Panc1 (cell line): Measurements from ENCODE around the gene CIC. TPM values are rescaled to one million over a fixed set of nuclear protein-coding genes. Genes with fewer than 3 reads are reported as not detected.
"Not testable (repeated sequence)": the region's sequence is repeated elsewhere in the genome, so short reads cannot be mapped to it uniquely, and the experiment has no call there.

Source experiments
- ATAC-seq: fragments of 200-7000 bp; cut with Tn5 transposase; 2 replicates; pipeline ENCODE4 v1.9.1; 2020; ENCODE audit warnings: mild to moderate bottlenecking, moderate library complexity
- BruUV-seq: library from RNA; stranded (reverse); fragments of 400-500 nt; replicated peaks from 2 replicates; lab custom pipeline; 2021; lab: Mats Ljungman, UMichigan
- CTCF ChIA-PET: fragments of 300-600 bp; sonication (Branson Sonifier 250); formaldehyde crosslinking; loops from one replicate; lab custom pipeline; 2022; ENCODE audit warnings: antibody characterized with exemption; lab: Charles Lee
- POLR2A ChIA-PET: fragments of 300-600 bp; sonication (Branson Sonifier 250); formaldehyde crosslinking; loops from one replicate; lab custom pipeline; 2022; ENCODE audit warnings: antibody characterized with exemption; lab: Charles Lee
- DNase-seq: peaks from one replicate; pipeline ENCODE4 v3.0.0-alpha.2; 2010; ENCODE audit warnings: low read depth, low spot score
- H3K27ac ChIP-seq: 2 replicates; pipeline ENCODE4 v1.5.1; 2011; ENCODE audit warnings: mild to moderate bottlenecking, low read length, inconsistent platforms
- H3K27me3 ChIP-seq: fragments of 200-500 bp; sonication (Bioruptor generic); 2 replicates; pipeline ENCODE4 v1.6.0; 2014; ENCODE audit warnings: low read length, inconsistent platforms; ENCODE audit not compliant: control insufficient read depth, insufficient read depth
- H3K36me3 ChIP-seq: fragments of 200-500 bp; sonication (Bioruptor generic); 2 replicates; pipeline ENCODE4 v1.5.1; 2014; ENCODE audit warnings: inconsistent platforms, mild to moderate bottlenecking, low read length, moderate library complexity; ENCODE audit not compliant: control insufficient read depth, insufficient read depth
- H3K4me1 ChIP-seq: 2 replicates; pipeline ENCODE4 v1.5.1; 2011; ENCODE audit warnings: inconsistent platforms, mild to moderate bottlenecking, low read length, moderate library complexity; ENCODE audit not compliant: control insufficient read depth, insufficient read depth
- H3K4me3 ChIP-seq, 2 experiments: 2 replicates each; pipeline ENCODE4 v1.5.1; 2011 to 2012; ENCODE audit warnings: low read depth in 2 of 2, low read length in 2 of 2, mild to moderate bottlenecking in 2 of 2, inconsistent platforms in 1 of 2, moderate library complexity in 1 of 2
- H3K9me3 ChIP-seq: fragments of 200-500 bp; sonication (Bioruptor generic); 2 replicates; pipeline ENCODE4 v1.5.1; 2014; ENCODE audit warnings: low read depth, mild to moderate bottlenecking, inconsistent platforms, low read length, moderate library complexity; ENCODE audit not compliant: control insufficient read depth, insufficient read depth
- POLR2AphosphoS5 ChIP-seq: IDR thresholded peaks from 2 replicates; pipeline ENCODE4 v1.6.1; 2012; ENCODE audit warnings: mild to moderate bottlenecking, low read depth, low read length, moderate library complexity
- SIN3A ChIP-seq: IDR thresholded peaks from 2 replicates; pipeline ENCODE4 v1.6.1; 2012; ENCODE audit warnings: low read depth, mild to moderate bottlenecking, low read length, moderate library complexity, borderline replicate concordance; ENCODE audit not compliant: insufficient read depth
- TCF7L2 ChIP-seq: IDR thresholded peaks from 2 replicates; pipeline ENCODE4 v1.6.1; 2011; ENCODE audit warnings: mild to moderate bottlenecking, low read depth, low read length, inconsistent platforms
- in situ Hi-C: cut with HindIII; loops from 2 replicates; pipeline ENCODE4 v1.10.0; 2016; ENCODE audit warnings: low sequenced_read_pairs, low pct_unique_long_range_greater_than_20kb
- intact Hi-C: fragments of 100-400 bp; cut with micrococcal nuclease; formaldehyde crosslinking; loops from one replicate; pipeline ENCODE4 v1.10.0; 2022; ENCODE audit not compliant: unreplicated experiment
- total RNA-seq: library from RNA; stranded (reverse); gene quantifications from one replicate; pipeline ENCODE4 v1.2.1, GENCODE V29; 2021; ENCODE audit not compliant: unreplicated experiment
- TF ChIP-seq, protein P1 (sequence below): fragments of 450-650 bp; IDR thresholded peaks from 2 replicates; pipeline ENCODE4 v1.5.1; 2017; ENCODE audit warnings: mild to moderate bottlenecking

The CIC gene
- total RNA-seq, 1 experiment from 2014 or later = 67.4 TPM

DNA sequence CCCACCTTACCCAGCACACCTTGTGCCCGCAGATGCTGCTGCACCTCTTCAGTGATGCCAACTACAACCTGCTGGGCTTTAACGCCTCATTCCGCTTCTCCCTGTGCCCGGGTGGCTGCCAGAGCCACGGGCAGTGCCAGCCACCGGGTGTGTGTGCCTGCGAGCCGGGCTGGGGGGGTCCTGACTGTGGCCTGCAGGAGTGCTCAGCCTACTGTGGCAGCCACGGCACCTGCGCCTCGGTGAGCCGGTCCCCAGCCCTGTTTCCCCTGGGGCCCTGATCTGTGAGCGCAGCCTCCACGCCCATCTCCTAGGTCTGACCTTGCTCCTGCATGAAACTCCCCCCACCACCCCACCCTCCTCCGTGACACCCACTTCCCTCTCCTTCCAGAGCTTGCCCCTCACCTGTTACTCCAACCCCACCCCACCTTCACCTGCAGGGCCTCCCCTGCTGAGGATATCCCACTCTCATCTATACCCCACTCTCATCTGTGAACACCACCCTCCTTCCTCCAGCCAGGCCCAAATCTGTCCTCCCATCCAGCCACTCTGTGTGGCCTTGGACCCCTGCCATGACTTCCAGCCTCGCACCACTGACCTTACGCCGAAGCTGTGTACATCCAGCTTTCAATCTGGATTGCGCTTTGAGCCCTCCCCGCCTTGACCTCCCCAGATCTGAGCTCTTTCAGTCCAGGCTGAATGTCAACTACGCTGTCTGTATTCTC, 65.1 kb downstream of the CIC start:
- ATAC-seq = no peak
- intact Hi-C loops = no loop called here
- Histone ChIP-seq H3K27me3 (no peaks in the 10 kb centered on the region), H3K27ac (no peak overlapping the region), H3K4me3 (no peak overlapping the region), H3K4me1 (no peaks in the 10 kb centered on the region), H3K9me3 (no peaks in the 10 kb centered on the region), H3K36me3 (no peaks in the 10 kb centered on the region)
- CTCF ChIA-PET = no interaction called here
- POLR2A ChIA-PET = no interaction called here
- no TSS peak for BruUV-seq
- DNase-seq = no peak
- in situ Hi-C loops = no loop called here
- no peak for TF ChIP-seq SIN3A
- TF ChIP-seq TCF7L2 = no peak

- ChIA-PET POLR2A (no interaction called here), CTCF (no interaction called here)
- ATAC-seq (no peak), DNase-seq (no peak)
- H3K4me1 ChIP-seq = no peaks in the 10 kb centered on the region
- no TSS peak for BruUV-seq
- in situ Hi-C loops = no loop called here
- TF ChIP-seq SIN3A = no peak
- intact Hi-C loops = no loop called here
- H3K4me3 ChIP-seq = no peak overlapping the region
- no peaks in the 10 kb centered on the region for H3K9me3 ChIP-seq
- no peaks in the 10 kb centered on the region for H3K27me3 ChIP-seq
- H3K36me3 ChIP-seq = no peaks in the 10 kb centered on the region
- no peak overlapping the region for H3K27ac ChIP-seq
These were observed 65.8 kb downstream of the CIC start for GRCh38 chr19:42334697-42335373.

GRCh38 chr19:42335374-42335936, 66.4 kb downstream of the CIC start:
- Histone ChIP-seq H3K4me1 (no peaks in the 10 kb centered on the region), H3K27ac (no peak overlapping the region), H3K27me3 (no peaks in the 10 kb centered on the region), H3K4me3 (no peak overlapping the region), H3K36me3 (no peaks in the 10 kb centered on the region), H3K9me3 (no peaks in the 10 kb centered on the region)
- BruUV-seq = no TSS peak
- in situ Hi-C loops = no loop called here
- POLR2A ChIA-PET = no interaction called here
- intact Hi-C loops = no loop called here
- ATAC-seq = no peak
- TF ChIP-seq, protein P1, sequence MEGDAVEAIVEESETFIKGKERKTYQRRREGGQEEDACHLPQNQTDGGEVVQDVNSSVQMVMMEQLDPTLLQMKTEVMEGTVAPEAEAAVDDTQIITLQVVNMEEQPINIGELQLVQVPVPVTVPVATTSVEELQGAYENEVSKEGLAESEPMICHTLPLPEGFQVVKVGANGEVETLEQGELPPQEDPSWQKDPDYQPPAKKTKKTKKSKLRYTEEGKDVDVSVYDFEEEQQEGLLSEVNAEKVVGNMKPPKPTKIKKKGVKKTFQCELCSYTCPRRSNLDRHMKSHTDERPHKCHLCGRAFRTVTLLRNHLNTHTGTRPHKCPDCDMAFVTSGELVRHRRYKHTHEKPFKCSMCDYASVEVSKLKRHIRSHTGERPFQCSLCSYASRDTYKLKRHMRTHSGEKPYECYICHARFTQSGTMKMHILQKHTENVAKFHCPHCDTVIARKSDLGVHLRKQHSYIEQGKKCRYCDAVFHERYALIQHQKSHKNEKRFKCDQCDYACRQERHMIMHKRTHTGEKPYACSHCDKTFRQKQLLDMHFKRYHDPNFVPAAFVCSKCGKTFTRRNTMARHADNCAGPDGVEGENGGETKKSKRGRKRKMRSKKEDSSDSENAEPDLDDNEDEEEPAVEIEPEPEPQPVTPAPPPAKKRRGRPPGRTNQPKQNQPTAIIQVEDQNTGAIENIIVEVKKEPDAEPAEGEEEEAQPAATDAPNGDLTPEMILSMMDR = no peak
- TF ChIP-seq TCF7L2 (no peak), POLR2AphosphoS5 (no peak)
- CTCF ChIA-PET = no interaction called here
- no peak for DNase-seq

- ATAC-seq (no peak), DNase-seq (no peak)
- no peak overlapping the region for H3K4me3 ChIP-seq
- POLR2A ChIA-PET = no interaction called here
- no peak overlapping the region for H3K27ac ChIP-seq
- no TSS peak for BruUV-seq
- CTCF ChIA-PET = no interaction called here
- no peaks in the 10 kb centered on the region for H3K9me3 ChIP-seq
- intact Hi-C loops = no loop called here
- no peaks in the 10 kb centered on the region for H3K27me3 ChIP-seq
- H3K36me3 ChIP-seq = no peaks in the 10 kb centered on the region
- TF ChIP-seq TCF7L2 (no peak), SIN3A (no peak)
- in situ Hi-C loops = no loop called here
- H3K4me1 ChIP-seq = no peaks in the 10 kb centered on the region
These were observed 66.9 kb downstream of the CIC start for GRCh38 chr19:42335971-42336370.

DNA sequence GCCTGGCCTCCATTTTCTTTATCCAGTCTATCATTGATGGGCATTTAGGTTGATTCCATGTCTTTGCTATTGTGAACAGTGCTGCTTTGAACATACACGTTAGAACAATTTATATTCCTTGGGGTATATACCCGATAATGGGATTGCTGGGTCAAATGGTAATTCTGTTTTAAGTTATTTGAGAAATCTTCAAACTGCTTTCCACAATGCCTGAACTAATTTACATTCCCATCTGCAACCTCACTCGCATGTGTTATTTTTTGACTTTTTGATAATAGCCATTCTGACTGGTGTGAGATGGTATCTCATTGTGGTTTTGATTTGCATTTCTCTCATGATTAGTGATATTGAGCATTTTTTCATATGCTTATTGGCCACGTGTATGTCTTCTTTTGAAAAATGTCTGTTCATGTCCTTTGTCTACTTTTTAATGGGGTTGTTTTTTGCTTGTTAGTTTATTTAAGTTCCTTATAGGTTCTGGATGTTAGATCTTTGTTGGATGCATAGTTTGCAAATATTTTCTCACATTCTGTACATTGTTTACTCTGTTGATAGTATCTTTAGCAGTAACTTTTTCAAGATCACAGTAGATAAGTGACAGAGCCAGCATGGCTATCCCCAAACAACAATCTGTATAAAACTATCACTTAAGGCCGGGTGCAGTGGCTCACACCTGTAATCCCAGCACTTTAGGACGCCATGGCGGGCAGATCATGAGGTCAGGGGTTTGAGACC, 70.2 kb downstream of the CIC start:
- in situ Hi-C loops, ATAC-seq, BruUV-seq, POLR2A ChIA-PET, H3K4me1 ChIP-seq, intact Hi-C loops, H3K36me3 ChIP-seq, H3K27ac ChIP-seq, H3K4me3 ChIP-seq, DNase-seq, H3K27me3 ChIP-seq, CTCF ChIA-PET, H3K9me3 ChIP-seq: not testable (repeated sequence)
